AG08396 (cell line): ENCODE measurements around the gene HIRA.
"Not testable (repeated sequence)": the region's sequence is repeated elsewhere in the genome, so short reads cannot be mapped to it uniquely, and the experiment has no call there.

Experiments
- DNase-seq: peaks from one replicate; pipeline ENCODE4 v3.0.0; 2012; ENCODE audit warnings: low spot score, mixed read lengths

Gene HIRA

DNA sequence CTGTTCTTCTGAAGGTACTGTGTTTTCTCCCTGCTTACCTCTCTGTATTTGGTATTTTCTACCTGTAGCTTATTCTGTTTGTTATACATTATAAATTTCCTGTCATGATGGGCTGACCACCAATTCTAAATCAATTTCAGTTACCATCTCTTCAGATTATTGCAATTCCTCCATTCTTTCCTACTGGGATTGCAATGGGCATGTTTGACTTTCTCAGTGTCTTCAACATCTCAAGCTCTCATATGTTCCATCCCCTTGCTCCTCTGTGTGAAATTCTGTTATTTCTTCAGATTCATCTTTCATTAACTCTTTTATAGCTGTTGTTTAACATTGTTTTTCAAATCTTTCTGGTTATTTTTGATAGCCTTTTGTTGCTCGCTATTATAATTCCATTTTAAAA is 31.5 kb upstream of the HIRA start:
- no peak for DNase-seq

- DNase-seq, result no peak
Observed at GRCh38 chr22:19461506-19461905, 30.0 kb upstream of the HIRA start.

DNA sequence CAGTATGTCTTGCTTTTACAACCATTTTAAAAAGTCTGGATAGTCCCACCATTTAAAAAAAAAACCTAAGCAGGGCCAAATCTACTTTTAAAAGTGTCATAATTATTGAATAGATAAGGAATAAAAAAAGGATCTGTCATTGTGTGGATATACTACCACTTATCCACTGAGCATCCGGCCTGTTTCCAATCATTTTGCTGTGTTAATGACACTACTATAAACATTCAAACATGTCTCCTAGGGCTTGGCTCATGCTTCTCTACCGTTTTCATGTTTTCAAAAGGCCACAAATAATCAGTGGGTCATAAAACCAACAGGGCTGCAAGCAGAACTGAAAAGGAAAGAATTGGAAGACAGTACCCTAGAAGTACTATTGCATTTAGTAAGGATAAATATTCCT is 28.5 kb upstream of the HIRA start:
- no peak for DNase-seq

DNA sequence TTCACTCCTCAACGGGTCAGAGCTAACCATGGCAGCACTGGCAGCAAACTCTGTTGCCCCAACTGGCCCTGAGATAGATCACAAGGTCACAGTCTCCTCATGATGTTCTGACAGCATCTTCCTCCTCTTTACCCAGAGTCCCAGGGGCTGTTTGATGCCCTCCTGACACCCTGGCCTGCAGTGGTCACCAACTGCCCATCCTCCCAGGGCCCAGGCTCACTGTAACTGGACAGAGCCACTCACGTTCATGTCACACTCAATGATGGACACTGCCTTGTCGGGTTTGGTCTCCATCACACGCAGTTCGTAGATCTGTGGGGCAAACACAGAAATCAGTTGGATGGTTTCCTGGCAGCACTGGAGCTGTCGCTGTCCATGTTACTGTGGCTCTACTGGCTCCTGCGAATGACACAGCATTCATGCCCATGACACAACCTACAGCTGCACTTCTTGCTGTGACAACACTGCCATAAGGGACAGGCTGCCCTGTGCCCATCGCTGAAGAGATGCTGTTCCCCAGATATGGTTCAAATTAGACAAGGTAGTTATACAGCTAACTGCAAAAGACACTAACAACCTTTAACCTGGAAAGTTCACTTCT is 26.4 kb upstream of the HIRA start:
- DNase-seq, result no peak

DNA sequence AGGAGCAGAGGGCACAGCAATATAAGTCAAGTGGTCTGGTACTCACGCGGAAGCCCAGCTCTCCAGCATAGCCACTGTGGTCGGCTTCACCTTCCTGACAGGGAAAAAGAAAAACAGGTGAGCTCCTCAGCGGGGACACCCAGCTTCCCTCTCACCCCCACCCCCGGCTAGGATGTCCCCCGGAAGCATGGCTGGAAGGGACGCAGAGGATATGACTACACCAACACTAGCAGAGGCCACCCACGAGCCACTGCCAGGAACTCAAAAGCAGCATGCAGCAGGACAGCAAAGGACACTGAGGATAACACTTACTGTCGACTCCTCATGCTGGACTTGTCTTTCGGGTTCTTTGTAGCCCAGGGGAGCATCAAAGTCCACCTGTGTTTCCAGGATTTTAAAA is 25.0 kb upstream of the HIRA start:
- DNase-seq, result no peak

DNA sequence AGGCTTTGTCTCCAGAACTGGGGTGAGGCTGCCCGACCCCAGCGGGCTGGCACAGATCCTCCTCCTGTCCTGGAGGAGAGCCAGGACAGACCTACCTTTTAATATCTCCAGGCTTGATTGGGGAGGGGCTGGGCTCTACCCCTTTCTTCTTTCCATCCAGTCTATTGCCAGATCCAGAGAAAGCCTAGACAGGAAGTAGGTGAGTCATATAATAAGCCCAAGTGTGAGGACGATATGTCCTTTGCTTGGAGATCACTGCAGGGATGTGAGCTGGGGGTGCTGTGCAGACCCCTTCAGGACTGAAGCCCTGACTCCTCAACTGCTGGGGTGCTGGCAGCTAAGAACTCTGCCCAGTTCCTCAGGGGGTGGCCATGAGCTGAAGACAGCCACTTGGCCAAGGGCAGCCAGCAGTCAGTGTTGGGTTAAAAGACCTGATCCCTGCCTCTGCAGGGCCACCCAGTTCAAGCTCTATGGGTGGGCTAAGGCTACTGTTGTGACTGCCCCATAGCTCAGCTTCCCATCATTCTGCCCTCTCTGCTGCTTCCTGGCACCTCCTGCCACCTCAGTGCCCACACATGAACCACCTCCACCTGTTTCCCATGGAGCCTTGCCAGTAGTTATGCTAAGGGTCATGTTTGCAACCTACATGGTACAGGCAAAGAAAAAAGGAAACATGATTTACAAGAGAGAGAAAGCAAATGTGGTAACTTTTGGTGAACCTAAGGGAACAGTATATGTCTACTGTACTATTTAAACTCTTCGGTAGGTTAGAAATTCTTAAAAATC is 24.2 kb upstream of the HIRA start:
- DNase-seq, result no peak

DNA sequence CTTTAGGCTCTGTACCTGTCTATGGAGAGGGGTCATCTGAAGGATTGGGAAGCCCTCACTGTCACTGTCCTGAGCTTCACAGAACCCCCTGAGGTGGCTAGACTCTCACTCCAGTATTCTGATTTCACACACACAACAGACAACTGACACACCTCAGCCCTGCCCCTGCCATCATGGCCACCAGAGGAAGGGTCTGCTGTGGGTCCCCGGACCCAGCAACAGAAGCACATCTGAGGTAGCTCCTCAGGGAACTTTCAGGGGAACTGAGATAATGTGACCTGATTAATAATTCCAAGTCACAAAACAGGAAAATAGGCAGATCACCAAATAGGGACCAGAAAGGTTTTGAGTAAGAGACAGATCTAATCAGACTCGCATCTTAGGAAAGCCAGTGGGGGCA is 23.5 kb upstream of the HIRA start:
- DNase-seq, result no peak

DNA sequence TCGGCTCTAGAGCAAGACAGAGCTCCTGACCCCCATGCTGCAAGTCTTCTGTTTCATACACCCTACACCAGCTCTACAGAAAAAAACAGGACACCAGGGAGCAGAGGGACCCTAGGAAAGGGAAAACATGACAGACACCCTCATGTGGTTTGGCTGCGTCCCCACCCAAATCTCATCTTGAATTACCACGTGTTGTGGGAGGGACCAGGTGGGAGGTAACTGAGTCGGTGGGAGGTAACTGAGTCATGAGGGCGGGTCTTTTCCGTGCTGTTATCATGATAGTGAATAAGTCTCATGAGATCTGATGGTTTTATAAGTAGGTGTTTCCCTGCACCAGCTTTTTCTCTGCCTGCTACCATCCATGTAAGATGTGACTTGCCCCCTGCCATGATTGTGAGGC is 22.6 kb upstream of the HIRA start:
- no peak for DNase-seq

DNA sequence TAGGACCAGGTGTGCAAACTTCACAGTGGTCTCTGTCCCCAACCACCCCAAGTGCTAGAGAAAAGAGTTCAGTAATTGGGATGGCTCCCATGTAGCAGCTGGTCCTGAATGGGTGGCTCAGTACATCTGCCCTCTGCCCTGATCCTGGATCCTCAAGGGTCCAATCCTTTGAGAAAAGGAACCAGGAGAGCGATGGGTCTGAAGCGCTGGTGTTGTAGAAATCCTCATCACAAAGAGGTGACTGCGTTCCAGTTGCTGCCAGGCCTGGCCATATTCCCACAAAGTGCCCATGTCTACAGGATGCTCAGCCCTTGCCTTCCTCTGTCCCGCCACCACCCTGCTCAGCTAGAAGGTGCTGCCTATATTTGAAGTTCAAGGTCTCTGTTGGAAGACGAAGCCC is 22.2 kb upstream of the HIRA start:
- DNase-seq, result no peak

- no peak for DNase-seq
Observed at GRCh38 chr22:19451570-19451969, 20.0 kb upstream of the HIRA start.

GRCh38 chr22:19450363-19451175 is 19.0 kb upstream of the HIRA start:
- DNase-seq, result no peak

GRCh38 chr22:19449422-19449767 is 17.9 kb upstream of the HIRA start:
- DNase-seq, result no peak

DNA sequence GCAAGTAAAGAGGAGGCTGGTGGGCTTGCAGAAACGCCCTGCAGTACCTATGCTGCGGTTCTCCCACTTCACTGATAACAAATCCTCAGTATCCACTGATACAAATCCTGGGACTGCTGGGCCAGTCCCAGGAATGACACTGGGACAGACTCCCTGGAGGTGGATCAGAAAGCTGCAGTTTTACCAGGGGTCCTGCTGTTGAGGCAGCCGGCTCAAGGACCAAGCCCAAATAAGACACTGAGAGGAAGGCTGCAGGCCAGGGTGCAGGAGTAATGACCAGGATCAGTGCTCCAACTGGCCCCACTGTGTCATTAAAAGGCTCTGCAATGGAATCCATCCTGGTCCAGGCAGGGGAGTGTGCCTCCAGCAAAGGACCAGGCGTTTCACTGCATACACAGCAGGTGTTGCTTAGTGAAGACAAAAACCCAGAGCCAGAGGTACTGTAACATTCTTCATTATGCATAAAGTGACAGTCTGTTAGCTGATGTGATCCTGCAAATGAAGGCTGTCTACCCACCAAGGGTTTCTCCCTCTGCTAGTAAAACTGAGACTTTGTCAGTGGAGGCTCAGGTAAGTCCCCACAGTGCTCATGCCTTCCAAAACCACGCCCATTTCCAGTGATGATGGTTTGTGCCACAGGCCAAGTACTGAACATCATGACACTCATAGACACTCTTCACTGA is 17.3 kb upstream of the HIRA start:
- no peak for DNase-seq

DNA sequence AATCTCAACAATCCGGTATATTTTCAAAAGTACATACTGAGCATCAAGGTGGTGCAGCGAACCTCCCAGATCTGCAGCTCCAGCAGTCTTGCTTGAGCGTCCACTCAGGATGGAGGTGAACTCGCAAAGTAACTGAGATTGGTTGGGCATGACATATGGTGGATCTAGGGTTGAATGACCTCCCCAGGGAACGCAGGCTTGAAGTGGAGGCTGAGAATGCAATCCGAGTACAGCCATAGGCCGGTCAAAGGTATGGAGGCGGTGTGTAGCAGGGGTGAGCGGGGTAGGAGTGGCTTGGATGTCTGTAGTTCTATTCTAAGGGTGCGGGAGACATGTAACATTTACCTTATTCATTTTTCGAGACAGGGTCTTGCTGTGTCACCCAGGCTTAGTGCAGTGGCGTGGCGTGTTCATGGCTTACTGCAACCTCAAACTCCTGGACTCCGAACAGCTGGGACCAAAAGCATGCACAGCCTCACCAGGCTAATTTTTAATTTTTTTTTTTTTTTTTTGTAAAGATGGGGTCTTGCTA is 16.6 kb upstream of the HIRA start:
- DNase-seq, result peak; percentile 64

DNA sequence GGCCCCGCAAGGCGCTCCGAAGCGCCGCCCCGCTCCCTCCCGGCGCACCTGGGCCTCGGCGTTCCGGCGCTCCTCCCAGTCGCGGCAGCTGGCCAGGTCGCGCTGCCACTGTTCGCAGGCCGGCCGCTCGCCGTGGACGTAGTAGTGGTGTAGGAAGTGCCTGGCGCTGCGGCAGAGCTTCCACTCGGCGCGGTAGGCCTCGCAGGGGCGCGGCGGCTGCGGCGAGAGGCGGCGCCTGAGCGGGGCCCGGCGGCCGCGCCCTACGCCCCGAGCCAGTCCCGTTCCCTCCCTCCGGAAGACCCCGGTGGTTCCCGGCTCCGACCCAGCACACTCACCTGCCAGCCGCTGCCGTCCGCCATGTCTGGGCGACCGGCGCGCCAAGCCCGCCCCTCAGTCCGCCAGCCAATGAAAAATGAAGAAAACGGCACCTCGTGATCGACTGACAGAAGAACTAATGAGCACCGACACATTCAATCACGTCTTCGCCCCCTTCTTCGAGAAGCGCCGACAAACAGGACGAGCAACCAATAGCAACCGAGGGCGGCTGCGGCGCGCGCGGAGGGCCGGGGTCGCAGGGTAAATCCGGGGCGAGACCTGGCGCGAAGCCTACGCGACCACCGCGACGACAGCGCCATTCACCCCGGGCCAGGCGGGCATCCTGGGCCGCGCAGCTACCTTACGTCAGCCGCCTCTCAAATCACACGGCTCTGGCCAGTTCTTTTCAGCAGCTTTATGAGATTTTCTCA is 16.0 kb upstream of the HIRA start, which contains the start of gene C22orf39:
C22orf39 (minus strand) TSS at position 382 of the 746 bp plus-strand sequence; CDS start at position 359, 23 bp downstream.
- DNase-seq, result peak; percentile 98

DNA sequence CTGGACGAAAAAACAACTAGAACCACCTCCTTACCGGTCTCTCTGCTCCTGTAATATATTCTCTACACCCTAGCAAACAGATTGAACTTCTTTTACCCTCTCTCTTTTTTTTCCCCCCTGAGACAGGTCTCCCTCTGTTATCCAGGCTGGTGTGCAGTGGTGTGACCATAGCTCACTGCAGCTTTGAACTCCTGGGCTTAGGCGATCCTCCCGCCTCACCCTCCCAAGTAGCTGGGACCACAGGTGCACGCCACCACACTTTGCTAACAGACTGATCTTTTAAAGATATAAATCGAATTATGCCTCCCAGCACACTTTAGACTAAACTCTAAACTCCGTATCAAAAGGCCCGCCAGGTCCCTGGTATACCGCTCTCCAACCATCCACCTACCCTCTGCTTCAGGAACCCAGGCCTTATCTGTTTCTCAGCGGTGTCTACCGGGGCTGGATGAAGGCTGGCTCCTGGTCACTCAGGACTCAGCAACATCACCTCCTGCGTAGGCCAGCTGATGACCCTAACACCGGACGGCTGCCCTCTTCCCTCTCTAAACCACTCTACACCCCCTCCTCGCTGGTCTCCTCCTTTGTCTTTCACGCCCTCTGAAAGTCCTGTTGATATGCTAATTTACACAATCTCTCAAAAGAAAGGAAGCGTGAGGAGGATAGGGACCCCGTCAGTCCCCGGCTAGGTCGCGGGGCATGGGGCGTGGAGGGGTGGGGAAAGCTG is 15.2 kb upstream of the HIRA start:
- DNase-seq, result peak; percentile 51

- DNase-seq, result not testable (repeated sequence)
Observed at GRCh38 chr22:19445279-19445982, 13.9 kb upstream of the HIRA start.

DNA sequence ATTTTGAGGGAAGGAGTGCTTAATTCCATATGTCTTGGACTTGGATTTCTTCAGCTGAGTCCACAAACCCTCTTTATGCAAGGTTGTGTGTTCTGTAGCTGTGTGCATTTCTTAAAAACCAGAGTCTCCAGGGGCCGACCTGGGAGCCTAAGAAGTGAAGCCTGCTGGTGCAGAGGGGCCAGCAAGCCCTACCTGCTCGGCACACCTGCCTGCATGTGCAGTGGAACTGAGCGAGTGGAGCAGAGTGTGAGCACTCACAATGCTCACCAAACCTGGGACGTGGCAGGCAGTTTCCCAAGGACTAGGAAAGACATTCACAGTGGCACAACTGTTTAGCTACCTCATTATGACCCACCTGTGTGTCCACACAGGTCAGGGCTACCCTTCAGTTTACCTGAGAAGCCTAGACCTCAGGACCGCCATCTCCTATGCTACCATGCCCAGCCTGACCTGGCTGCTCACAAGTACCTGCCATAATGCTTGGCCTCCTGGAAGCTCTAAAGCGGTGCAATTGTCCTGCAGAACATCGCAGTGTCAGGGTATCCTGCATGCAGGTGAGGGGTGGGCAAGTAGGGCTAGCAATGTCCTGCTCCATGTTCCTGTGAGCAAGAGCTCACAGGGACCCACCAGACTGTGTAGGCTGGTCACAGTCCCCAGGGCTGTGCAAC is 12.1 kb upstream of the HIRA start:
- no peak for DNase-seq

GRCh38 chr22:19442166-19442565 is 10.6 kb upstream of the HIRA start:
- no peak for DNase-seq
